A549 (cell line): Measurements from ENCODE around the gene MARCHF11. TPM values are rescaled to one million over a fixed set of nuclear protein-coding genes. Genes with fewer than 3 reads are reported as not detected.

Source experiments
- ATAC-seq, 2 experiments: fragments of 200-7000 bp in 1 of 2; fragments of >200 bp in 1 of 2; cut with Nextera tagmentation in 1 of 2; cut with Tn5 transposase in 1 of 2; 3 replicates each; pipeline versions ENCODE4 v1.8.0 to v1.9.1; 2018 to 2020; ENCODE audit warnings: mild to moderate bottlenecking in 1 of 2, moderate library complexity in 1 of 2
- CTCF ChIA-PET: fragments of 300-600 bp; sonication (Branson Sonifier 250); formaldehyde crosslinking; extraction: SDS; loops from one replicate; lab custom pipeline; 2021; ENCODE audit warnings: antibody characterized with exemption, inconsistent platforms; lab: Yijun Ruan, JAX
- POLR2A ChIA-PET: fragments of 350-600 bp; formaldehyde crosslinking; extraction: SDS; loops from one replicate; lab custom pipeline; 2021; ENCODE audit warnings: antibody characterized with exemption, inconsistent platforms; lab: Yijun Ruan, JAX
- DNase-seq, 2 experiments: peaks; one replicate each; pipeline versions ENCODE4 v3.0.0 to v3.0.0-alpha.2; 2011 to 2016; ENCODE audit warnings: low read depth in 1 of 2, low spot score in 1 of 2
- FAIRE-seq: peaks from 2 replicates; lab custom pipeline; 2011; peaks lifted over from hg19 to GRCh38; lab: Jason Lieb, UNC
- H3K27ac ChIP-seq, 2 experiments: fragments of >200 bp; sonication (Bioruptor Twin); formaldehyde crosslinking; 3 replicates each; pipeline ENCODE4 v1.5.1; 2016 to 2017
- H3K4me1 ChIP-seq: fragments of >200 bp; sonication (Bioruptor Twin); formaldehyde crosslinking; 3 replicates; pipeline ENCODE4 v1.6.1; 2016
- H3K4me2 ChIP-seq: fragments of >200 bp; sonication (Bioruptor Twin); formaldehyde crosslinking; 3 replicates; pipeline ENCODE4 v1.6.1; 2016
- H3K4me3 ChIP-seq: fragments of >200 bp; sonication (Bioruptor Twin); formaldehyde crosslinking; 3 replicates; pipeline ENCODE4 v1.5.1; 2016
- H3K9me3 ChIP-seq: fragments of >200 bp; sonication (Bioruptor Twin); formaldehyde crosslinking; 3 replicates; pipeline ENCODE4 v1.6.1; 2016
- ATOH8 ChIP-seq: fragments of 250-450 bp; sonication (Bioruptor Pico); IDR thresholded peaks from 2 replicates; pipeline ENCODE4 v1.5.0; 2020; ENCODE audit warnings: low read depth, mild to moderate bottlenecking, moderate library complexity
- BCL3 ChIP-seq: fragments of >200 bp; sonication (Bioruptor Twin); formaldehyde crosslinking; IDR thresholded peaks from 3 replicates; pipeline ENCODE4 v1.6.1; 2016
- CBX2 ChIP-seq: fragments of 200-600 bp; sonication (generic); IDR thresholded peaks from 2 replicates; pipeline ENCODE4 v1.6.1; 2016; ENCODE audit warnings: low read depth, mild to moderate bottlenecking, borderline replicate concordance
- CBX8 ChIP-seq: fragments of 200-600 bp; sonication (generic); IDR thresholded peaks from 2 replicates; pipeline ENCODE4 v1.6.1; 2016
- E2F6 ChIP-seq: IDR thresholded peaks from 2 replicates; pipeline ENCODE4 v1.6.1; 2012; ENCODE audit warnings: low read depth, borderline replicate concordance
- ELK1 ChIP-seq: fragments of 150-350 bp; IDR thresholded peaks from 2 replicates; pipeline ENCODE4 v1.6.1; 2014; ENCODE audit warnings: low read depth, mild to moderate bottlenecking, low read length
- ESRRA ChIP-seq: fragments of 150-350 bp; IDR thresholded peaks from 2 replicates; pipeline ENCODE4 v1.6.1; 2014; ENCODE audit warnings: mild to moderate bottlenecking, low read length, borderline replicate concordance
- FOSB ChIP-seq: fragments of 250-450 bp; sonication (Bioruptor Pico); IDR thresholded peaks from 2 replicates; pipeline ENCODE4 v1.5.0; 2020; ENCODE audit warnings: mild to moderate bottlenecking, moderate library complexity
- FOXS1 ChIP-seq: fragments of 250-450 bp; sonication (Bioruptor Pico); IDR thresholded peaks from 2 replicates; pipeline ENCODE4 v1.5.0; 2020; ENCODE audit warnings: mild to moderate bottlenecking, moderate library complexity
- HDAC2 ChIP-seq: fragments of 200-600 bp; sonication (generic); IDR thresholded peaks from 2 replicates; pipeline ENCODE4 v1.6.1; 2016
- HES2 ChIP-seq: fragments of >200 bp; sonication (Bioruptor Twin); formaldehyde crosslinking; IDR thresholded peaks from 2 replicates; pipeline ENCODE4 v1.6.1; 2016
- HOXA7 ChIP-seq: fragments of 250-450 bp; sonication (Bioruptor Pico); IDR thresholded peaks from 2 replicates; pipeline ENCODE4 v1.5.0; 2020; ENCODE audit warnings: mild to moderate bottlenecking, moderate library complexity
- HOXB5 ChIP-seq: fragments of 250-450 bp; sonication (Bioruptor Pico); IDR thresholded peaks from 2 replicates; pipeline ENCODE4 v1.5.0; 2020; ENCODE audit warnings: mild to moderate bottlenecking, moderate library complexity
- KDM1A ChIP-seq: fragments of 200-600 bp; sonication (generic); IDR thresholded peaks from 2 replicates; pipeline ENCODE4 v1.6.1; 2016; ENCODE audit warnings: low read depth, mild to moderate bottlenecking
- MAZ ChIP-seq: fragments of 150-350 bp; IDR thresholded peaks from 2 replicates; pipeline ENCODE4 v1.6.1; 2014; ENCODE audit warnings: antibody characterized with exemption, low read depth, low read length, borderline replicate concordance
- NR3C1 ChIP-seq: fragments of >200 bp; sonication (Bioruptor Twin); formaldehyde crosslinking; IDR thresholded peaks from 3 replicates; pipeline ENCODE4 v1.6.1; 2017
- PBX3 ChIP-seq: IDR thresholded peaks from 2 replicates; pipeline ENCODE4 v1.6.1; 2012
- POLR2AphosphoS2 ChIP-seq: conservative IDR thresholded peaks from 2 replicates; pipeline ENCODE4 v1.6.1; 2012; ENCODE audit warnings: low read length, improper control_type of control experiment, inconsistent platforms
- RAD21 ChIP-seq, 2 experiments: fragments of >200 bp in 1 of 2; sonication (Bioruptor Twin) in 1 of 2; formaldehyde crosslinking in 1 of 2; IDR thresholded peaks in 1 of 2; conservative IDR thresholded peaks in 1 of 2; 2 replicates in 1 of 2; 3 replicates in 1 of 2; pipeline ENCODE4 v1.6.1; 2012 to 2018; ENCODE audit warnings: inconsistent platforms in 1 of 2
- RARB ChIP-seq: fragments of 250-450 bp; sonication (Bioruptor Pico); IDR thresholded peaks from 2 replicates; pipeline ENCODE4 v1.8.0; 2021; ENCODE audit warnings: mild to moderate bottlenecking, moderate library complexity
- RFX5 ChIP-seq: fragments of 450-650 bp; IDR thresholded peaks from 2 replicates; pipeline ENCODE4 v1.7.1; 2014; ENCODE audit warnings: antibody characterized with exemption, mild to moderate bottlenecking, moderate library complexity
- RNF2 ChIP-seq: fragments of 200-600 bp; sonication (generic); IDR thresholded peaks from 2 replicates; pipeline ENCODE4 v1.6.1; 2016; ENCODE audit warnings: low read depth, mild to moderate bottlenecking, antibody characterized with exemption, moderate library complexity, borderline replicate concordance
- SMC3 ChIP-seq: fragments of >200 bp; sonication (Bioruptor Twin); formaldehyde crosslinking; IDR thresholded peaks from 3 replicates; pipeline ENCODE4 v1.6.1; 2018; ENCODE audit warnings: inconsistent platforms
- TP53 ChIP-seq: fragments of 250-450 bp; sonication (Bioruptor Pico); IDR thresholded peaks from 2 replicates; pipeline ENCODE4 v1.5.0; 2021; ENCODE audit warnings: mild to moderate bottlenecking, moderate library complexity
- USF2 ChIP-seq: fragments of 450-650 bp; IDR thresholded peaks from 2 replicates; pipeline ENCODE4 v1.6.1; 2014; ENCODE audit warnings: antibody characterized with exemption
- ZFP36 ChIP-seq: fragments of 450-650 bp; IDR thresholded peaks from 2 replicates; pipeline ENCODE4 v1.6.1; 2014; ENCODE audit warnings: borderline replicate concordance; ENCODE audit not compliant: partially characterized antibody
- ZNF302 ChIP-seq: fragments of 250-450 bp; sonication (Bioruptor Pico); IDR thresholded peaks from 2 replicates; pipeline ENCODE4 v1.9.0; 2021; ENCODE audit warnings: inconsistent platforms, mild to moderate bottlenecking, moderate library complexity
- ZSCAN20 ChIP-seq: fragments of 250-450 bp; sonication (Bioruptor Pico); IDR thresholded peaks from 2 replicates; pipeline ENCODE4 v1.8.0; 2022; ENCODE audit warnings: mild to moderate bottlenecking, moderate library complexity
- WGBS: methylation state at CpG from one replicate; pipeline ENCODE4 v1.1.6; 2017; ENCODE audit errors: missing lambda C conversion rate; 5-methylcytosine and 5-hydroxymethylcytosine counted together
- polyA plus RNA-seq, 4 experiments: library from polyadenylated mRNA; depleted of rRNA in 3 of 4; stranded (reverse); fragments of >200 nt; fragmentation: RNase III in 1 of 4; extraction: RNeasy Plus Mini Kit Qiagen cat#74134 plus additional on column Dnase treatment in 1 of 4; gene quantifications; 2 replicates in 3 of 4; 3 replicates in 1 of 4; pipeline ENCODE4 v1.2.3, GENCODE V29; 2011 to 2017

Gene MARCHF11
- polyA plus RNA-seq, 2 of the 4 experiments (the other 2 are of a cell fraction), result not detected

GRCh38 chr5:16156152-16156551 is 23.4 kb downstream of the MARCHF11 start (continued):
- TF ChIP-seq ZFP36 (no peak), ATOH8 (CRISPR knock-in tag) (no peak), RARB (CRISPR knock-in tag) (no peak), HOXA7 (no peak), POLR2AphosphoS2 (no peak), SMC3 (no peak), RFX5 (no peak), FOSB (CRISPR knock-in tag) (no peak), HES2 (no peak)
- TF ChIP-seq, all 56 proteins: peak for 0

GRCh38 chr5:16152601-16153568 is 26.7 kb downstream of the MARCHF11 start:
- H3K4me3 ChIP-seq, result no peak overlapping the region
- TF ChIP-seq POLR2AphosphoS2 (no peak), KDM1A (no peak), CBX2 (no peak), TP53 (CRISPR knock-in tag) (no peak), BCL3 (no peak), RNF2 (no peak), RAD21 (conservative IDR thresholded peaks at IDR 0.05 in 1 of 2, IDR thresholded peaks at IDR 0.05 in 1 of 2) (no peak), NR3C1 (no peak), PBX3 (no peak), HOXB5 (no peak), HDAC2 (no peak), CBX8 (no peak), FOXS1 (CRISPR knock-in tag) (no peak), ELK1 (no peak), ZSCAN20 (CRISPR knock-in tag) (no peak), ESRRA (no peak), E2F6 (no peak), MAZ (no peak), USF2 (no peak), ZNF302 (CRISPR knock-in tag) (no peak)
- TF ChIP-seq, all 56 proteins: peak for 0
- ATAC-seq (no peak), DNase-seq (no peak), FAIRE-seq (no peak)
- Histone ChIP-seq H3K4me2 (no peak overlapping the region), H3K4me1 (no peaks in the 10 kb centered on the region), H3K9me3 (no peaks in the 10 kb centered on the region), H3K27ac (no peak overlapping the region)
- CTCF ChIA-PET, result no interaction called here
- WGBS, result 1% methylated on average over 3 of the region's 3 CpGs
- POLR2A ChIA-PET, result no interaction called here
